HuH-7.5 (cell line): Measurements from ENCODE around the gene CNTN4.
A peak's percentile ranks its signal among the peaks of the same experiment; 100 is the strongest.
"Not testable (repeated sequence)": the region's sequence is repeated elsewhere in the genome, so short reads cannot be mapped to it uniquely, and the experiment has no call there.

Source experiments
- DNase-seq: peaks from one replicate; pipeline ENCODE4 v3.0.0; 2011; ENCODE audit warnings: low spot score

Gene CNTN4

DNA sequence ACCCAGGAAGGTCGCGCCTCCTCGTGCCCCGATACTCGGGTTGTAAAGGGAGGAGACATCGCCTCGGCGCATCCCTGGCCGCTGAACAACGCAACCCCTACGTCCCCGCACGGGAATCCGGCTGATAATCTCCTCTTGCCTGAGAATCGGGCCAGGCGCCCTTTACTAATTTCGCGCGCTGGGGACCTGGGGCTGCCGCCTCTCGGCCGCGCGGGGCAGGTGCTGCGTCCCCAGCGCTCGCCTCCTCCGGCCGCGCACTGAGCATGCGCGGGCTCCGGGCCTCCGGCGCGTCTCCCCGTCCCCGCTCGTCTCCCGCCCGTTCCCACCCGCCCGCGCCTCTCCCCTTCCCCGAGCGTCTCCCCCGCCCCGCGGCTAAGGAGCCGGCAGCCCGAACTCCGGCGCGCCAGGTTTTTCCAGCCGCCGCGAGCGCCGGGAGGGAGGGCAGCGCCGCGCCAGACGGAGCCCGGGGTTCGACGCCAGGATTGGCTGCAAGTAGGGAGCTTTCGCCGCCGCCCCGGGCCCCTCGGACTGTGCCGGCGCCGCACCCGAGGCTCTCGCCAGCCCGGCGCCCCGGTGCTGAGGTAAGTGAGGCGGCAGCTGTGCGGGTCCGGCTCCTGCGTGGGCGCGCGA is at the start of gene CNTN4:
Gene CNTN4 (plus strand): TSS at position 469 of the 630 bp plus-strand sequence.
- DNase-seq, result peak; percentile 53

DNA sequence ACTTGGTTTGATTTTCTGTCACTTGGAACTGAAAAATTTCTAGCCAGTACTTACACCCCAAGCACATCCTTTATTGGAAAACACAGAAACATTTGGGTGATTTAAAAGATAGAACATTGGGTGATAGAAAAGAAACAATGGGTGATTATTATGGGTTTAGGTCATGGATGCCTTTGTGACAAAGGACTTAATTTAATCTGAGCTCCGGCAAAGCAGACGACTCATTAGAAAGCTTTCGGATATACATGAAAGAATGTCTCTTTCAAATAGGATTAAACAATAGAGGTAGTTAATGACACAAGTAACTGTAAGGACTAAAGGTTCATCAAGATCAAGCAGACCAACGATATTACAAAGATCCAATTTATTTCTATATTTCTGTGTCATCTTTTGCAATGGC is 37.3 kb upstream of the CNTN4 start:
- no peak for DNase-seq

DNA sequence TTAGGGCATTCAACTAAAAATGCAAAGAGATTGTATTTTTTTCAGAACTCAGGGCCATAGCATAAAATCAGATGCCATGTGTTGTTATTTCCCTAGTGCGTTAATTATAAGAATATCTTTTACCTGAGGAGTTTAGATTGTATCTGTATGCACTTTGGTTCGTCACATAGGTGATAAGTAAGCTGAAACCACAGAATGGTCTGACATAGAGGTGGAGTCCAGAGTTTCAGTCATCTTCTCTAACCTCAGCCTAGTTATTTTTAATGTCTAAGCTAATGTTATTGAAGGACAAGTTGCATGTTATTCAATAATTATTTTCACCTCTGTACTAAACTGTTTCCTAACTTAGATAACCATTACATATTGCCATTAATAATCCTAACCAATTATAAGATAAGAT is 27.1 kb upstream of the CNTN4 start:
- DNase-seq, result no peak

DNA sequence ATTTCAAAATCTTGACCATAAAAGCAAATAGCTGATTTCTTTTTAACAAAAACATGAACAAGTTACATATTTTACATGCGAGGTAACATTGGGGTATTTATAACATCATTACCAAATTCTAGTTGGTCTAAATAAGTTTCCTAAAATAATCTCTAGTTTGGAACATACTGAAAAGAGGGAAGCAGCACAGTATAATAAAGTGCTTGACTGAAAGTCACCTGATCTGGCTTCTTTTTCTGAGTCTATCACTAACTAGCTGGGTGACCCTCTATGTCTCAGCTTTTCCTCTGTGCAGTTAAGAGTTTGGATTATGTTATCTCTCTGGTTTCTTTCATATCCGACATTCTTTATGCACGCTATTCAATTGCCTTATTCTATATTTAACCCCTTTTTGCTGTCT is 19.8 kb upstream of the CNTN4 start:
- no peak for DNase-seq

DNA sequence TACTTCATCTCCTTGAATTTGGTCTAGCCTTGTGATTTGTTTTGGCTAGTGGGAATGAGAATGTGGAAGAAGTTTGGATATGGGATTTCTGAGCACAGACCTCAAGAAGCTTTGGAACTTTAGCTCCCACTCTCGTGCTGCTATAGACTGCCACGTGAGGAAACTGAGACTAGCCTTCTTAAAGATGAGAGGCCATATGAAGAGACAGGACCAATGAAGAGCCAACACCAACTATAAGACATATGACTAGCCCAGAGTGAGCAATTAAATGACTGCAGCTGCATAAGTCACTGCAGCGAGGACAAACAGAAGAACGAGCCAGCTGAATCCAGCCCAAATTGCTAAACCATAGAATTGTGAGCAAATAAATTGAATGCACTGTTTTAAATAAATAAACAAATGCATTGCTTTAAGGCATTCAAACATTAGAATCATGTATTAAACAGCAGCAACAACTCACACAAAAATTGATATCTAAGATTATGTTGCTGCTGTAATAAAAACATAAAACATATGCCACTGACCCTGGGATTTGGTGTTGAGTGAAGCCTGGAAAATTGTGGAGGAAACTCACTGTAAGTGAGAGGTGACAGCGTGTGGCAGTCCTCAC is 15.7 kb upstream of the CNTN4 start:
- DNase-seq, result no peak

DNA sequence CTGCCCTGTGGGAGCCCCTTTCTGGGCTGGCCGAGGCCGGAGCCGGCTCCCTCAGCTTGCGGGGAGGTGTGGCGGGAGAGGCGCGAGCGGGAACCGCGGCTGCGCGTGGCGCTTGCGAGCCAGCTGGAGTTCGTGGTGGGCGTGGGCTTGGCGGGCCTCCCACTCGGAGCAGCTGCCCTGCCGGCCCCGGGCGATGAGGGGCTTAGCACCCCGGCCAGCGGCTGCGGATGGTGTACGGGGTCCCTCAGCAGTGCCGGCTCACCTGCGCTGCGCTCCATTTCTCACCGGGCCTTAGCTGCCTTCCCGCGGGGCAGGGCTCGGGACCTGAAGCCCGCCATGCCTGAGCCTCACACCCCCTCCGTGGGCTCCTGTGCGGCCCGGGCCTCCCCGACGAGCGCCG is 15.1 kb upstream of the CNTN4 start:
- DNase-seq, result not testable (repeated sequence)

GRCh38 chr3:2090095-2090911 is 8.4 kb upstream of the CNTN4 start:
- DNase-seq, result no peak

- DNase-seq, result no peak
Measured at GRCh38 chr3:2092758-2093157, 5.9 kb upstream of the CNTN4 start.

DNA sequence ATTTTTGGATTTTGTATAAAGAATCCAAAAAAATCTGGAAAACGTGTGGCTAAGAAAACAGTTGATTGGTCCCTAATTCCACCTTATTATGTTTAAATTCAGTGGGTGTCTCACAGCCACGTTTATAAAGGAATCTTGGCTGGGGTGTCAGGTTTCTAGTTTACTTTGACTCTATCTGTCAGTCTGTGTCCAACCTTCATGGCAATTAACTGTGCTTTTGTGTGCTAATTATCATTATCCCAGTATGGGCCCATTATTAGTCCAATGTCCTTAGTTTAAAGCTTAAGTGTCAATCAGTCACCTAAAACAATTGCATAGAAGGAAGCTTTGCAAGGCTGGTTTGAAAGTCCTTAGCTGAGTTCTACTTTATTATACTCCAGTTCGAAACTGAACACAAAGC is 3.7 kb upstream of the CNTN4 start:
- no peak for DNase-seq

DNA sequence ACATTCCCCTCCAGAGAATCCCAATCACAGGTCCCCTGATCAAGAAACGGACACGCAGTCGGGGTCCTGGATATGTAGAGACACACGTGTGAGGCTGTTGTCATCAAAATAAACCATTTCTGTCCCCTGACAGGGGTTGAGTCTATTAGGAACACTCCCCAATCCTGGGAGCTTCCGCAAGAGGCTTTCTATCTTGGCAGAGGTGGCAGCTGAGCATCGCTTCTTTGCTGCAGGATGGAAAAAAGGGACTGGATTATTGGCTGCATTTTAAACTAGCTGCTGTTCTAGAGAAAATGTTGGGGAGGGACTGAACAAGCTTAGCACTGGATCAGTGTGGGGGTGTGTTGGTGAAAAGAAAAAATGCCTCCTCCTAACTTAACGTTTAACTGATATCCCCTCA is 2.5 kb upstream of the CNTN4 start:
- no peak for DNase-seq

DNA sequence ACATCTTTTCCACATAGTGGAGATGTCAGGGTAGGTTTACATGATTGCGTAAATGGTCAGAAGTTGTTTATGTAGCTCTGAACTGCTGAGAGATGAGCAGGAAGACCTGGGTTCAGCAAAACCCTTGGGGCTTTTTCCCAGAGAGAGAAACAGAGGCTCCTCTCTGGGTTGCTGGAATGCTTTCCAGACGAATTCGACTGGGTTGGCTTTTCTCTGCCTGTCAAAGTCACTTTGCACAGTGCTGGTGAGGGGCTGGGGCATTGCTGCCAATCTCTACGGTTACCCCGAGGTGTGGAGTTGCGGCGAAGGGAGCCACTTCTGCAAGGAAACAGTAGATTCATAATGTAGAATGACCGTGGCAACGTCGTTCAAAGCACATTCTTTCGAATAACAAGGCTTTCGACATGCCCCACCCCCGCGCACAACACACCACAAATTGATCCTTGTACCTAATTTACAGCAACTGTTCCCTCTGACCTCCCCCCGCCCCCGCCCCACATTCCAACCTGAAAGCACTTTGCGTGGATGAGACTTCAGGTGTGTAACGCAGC is 950 bp upstream of the CNTN4 start:
- no peak for DNase-seq

GRCh38 chr3:2099028-2099671 is 484 bp downstream of the CNTN4 start:
- no peak for DNase-seq

GRCh38 chr3:2099779-2100191 is 1.1 kb downstream of the CNTN4 start:
- no peak for DNase-seq

DNA sequence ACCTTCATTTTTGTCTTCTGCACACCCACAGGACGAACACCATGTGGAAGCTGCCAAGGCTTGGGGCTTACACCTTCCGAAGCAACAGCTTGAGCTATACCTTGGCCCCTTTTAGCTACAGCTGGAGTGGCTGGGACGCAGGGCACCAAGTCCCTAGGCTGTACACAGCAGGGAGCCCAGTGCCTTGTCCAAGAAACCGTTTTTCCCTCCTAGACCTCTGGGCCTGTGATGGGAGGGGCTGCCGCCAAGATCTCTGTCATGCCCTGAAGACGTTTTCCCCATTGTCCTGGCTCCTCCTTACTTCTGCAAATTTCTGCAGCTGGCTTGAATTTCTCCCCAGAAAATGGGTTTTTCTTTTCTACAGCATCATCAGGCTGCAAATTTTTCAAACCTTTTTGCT is 7.8 kb downstream of the CNTN4 start:
- DNase-seq, result no peak

- no peak for DNase-seq
Measured at GRCh38 chr3:2110597-2111117, 12.0 kb downstream of the CNTN4 start.

DNA sequence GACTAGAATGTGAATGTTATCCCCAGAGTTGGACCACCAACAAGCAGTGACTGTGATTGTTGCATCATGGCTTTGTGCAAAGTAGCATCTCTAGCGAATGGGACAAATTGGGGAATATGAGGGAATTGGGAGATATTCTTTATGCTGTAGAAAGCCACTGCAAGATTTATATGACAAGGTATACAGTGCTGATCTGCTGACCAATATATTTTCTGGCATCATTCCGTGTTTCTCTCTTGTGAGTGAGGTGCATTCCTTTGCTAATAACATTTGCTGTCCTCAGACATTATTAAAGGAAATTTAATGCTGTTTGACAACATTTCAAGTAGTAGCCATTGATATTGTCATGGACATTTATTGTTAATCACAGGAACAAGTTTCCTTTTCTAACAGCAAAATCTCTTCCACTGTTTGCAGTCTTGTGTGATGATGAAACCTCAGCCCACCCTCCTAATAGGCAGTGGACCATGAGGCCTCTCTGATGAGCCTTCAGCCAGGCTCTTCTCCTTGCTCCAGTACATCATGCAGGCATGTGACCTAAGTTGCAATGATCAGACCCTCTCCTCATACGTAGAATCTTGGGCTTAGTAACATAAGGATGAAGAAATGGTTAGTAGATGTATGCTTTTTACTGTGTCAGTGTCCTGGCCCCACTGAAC is 16.1 kb downstream of the CNTN4 start:
- DNase-seq, result no peak

- no peak for DNase-seq
Measured at GRCh38 chr3:2130726-2131125, 32.1 kb downstream of the CNTN4 start.

- DNase-seq, result no peak
Measured at GRCh38 chr3:2133146-2133545, 34.5 kb downstream of the CNTN4 start.

DNA sequence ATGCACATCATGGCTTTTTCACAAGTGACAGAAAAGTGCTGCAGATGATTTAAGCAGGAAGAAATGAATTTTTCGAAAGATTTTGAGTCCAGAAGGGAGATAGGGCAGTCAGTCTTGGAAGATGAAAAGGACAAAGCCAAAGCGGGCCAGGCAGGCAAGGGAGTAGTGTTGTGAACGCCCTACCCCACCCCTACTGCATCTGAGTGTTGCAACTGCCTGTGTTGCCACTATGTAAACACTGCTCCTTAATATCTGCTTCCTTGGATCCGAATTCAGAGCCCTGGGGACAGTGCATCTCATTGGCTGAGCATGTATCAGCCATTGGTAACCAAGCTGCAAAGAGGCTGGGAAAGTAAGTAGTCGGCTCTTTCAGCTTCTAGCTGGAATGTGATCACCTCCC is 39.0 kb downstream of the CNTN4 start:
- no peak for DNase-seq

DNA sequence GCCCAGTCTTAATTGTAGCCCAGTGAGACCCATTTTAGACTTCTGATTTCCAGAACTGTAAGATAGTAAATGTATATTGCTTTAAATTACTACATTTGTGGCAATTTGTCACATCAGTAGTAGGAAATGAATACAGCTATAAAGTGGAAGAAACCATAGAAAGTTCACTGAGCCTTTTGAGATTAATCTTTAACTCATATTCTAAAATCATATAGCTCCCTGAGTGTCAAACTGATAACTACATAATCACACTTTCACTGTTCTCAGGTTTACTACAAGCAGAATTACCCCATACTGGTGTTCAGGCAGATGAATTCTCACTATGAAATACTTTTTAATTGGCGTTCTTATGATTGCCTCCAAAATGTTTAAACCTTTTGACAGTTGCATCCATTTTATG is 42.8 kb downstream of the CNTN4 start:
- DNase-seq, result no peak

GRCh38 chr3:2148561-2149340 is 50.1 kb downstream of the CNTN4 start:
- DNase-seq, result no peak
